Sigmoid colon (tissue), 4 donors: ENCODE results near the gene SMARCC2.

Experiments
- CTCF ChIP-seq, 4 experiments: fragments of 450-650 bp in 3 of 4; fragments of 200-600 bp in 1 of 4; IDR thresholded peaks; one replicate each; pipeline ENCODE4 v1.5.1; 2016 to 2019; ENCODE audit warnings: antibody characterized with exemption in 4 of 4, mild to moderate bottlenecking in 3 of 4, moderate library complexity in 2 of 4
- EP300 ChIP-seq, 4 donors: sonication (generic); formaldehyde crosslinking; IDR thresholded peaks; one replicate each; pipeline ENCODE4 v1.6.1; 2017; ENCODE audit warnings: antibody characterized with exemption in 4 of 4
- POLR2AphosphoS5 ChIP-seq, 4 donors: sonication (generic); formaldehyde crosslinking; IDR thresholded peaks; one replicate each; pipeline ENCODE4 v1.6.1; 2017; ENCODE audit warnings: antibody characterized with exemption in 4 of 4

GRCh38 chr12:56169229-56169759 is 20.0 kb downstream of the SMARCC2 start:
- TF ChIP-seq CTCF (IDR thresholded peaks at IDR 0.05) (no peak), EP300 (IDR thresholded peaks at IDR 0.05) (no peak), POLR2AphosphoS5 (IDR thresholded peaks at IDR 0.05) (no peak)
